Measurements from ENCODE around the gene CHN1.

The CHN1 gene

DNA sequence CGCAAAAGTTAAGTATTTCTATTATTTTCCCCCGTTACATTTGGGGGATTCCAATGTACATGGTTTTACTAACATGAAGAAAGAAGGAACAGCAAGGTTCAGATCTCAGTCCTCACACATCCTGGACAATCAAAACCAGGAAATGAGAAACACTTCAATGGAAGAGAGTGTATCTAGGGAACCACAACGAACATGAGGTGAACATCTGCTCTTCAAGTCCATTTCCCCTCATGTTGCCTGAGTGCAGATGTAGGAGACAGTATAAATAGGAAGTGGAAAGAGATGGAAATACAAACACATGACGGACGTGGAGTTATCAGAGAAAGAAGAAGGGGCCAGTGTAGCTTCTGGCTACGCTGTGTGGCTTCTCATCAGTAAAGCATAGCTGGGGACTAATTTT, 52.6 kb downstream of the CHN1 start:
- Histone ChIP-seq H3K27ac (ENCODE audit: low read depth, low read length) (no peak overlapping the region), H3K9me2 (replicated peaks; ENCODE audit: control insufficient read depth, low read length) (no peaks in the 10 kb centered on the region), H4K20me1 (ENCODE audit: control insufficient read depth, insufficient read depth, low read depth, low read length) (no peaks in the 10 kb centered on the region), H3K9me3 (ENCODE audit: control insufficient read depth, insufficient read depth, low read length) (no peaks in the 10 kb centered on the region), H3K27me3 (ENCODE audit: control insufficient read depth, low read length) (0 out of 2 replicates have a peak, but pooled peaks cover 2% of the 10 kb centered on the region), H3K4me2 (ENCODE audit: low read length) (no peak overlapping the region), H3K4me1 (ENCODE audit: control insufficient read depth, low read length) (no peaks in the 10 kb centered on the region), H3F3A (ENCODE audit: control insufficient read depth, insufficient read depth) (no peaks in the 10 kb centered on the region), H3K79me2 (ENCODE audit: control insufficient read depth, low read length) (no peaks in the 10 kb centered on the region), H3K4me3 (ENCODE audit: low read length) (no peak overlapping the region), H3K36me3 (ENCODE audit: control insufficient read depth, low read length) (no peaks in the 10 kb centered on the region)
- TF ChIP-seq EZH2phosphoT487 (IDR thresholded peaks at IDR 0.05; ENCODE audit: borderline replicate concordance, low read length), result no peak

DNA sequence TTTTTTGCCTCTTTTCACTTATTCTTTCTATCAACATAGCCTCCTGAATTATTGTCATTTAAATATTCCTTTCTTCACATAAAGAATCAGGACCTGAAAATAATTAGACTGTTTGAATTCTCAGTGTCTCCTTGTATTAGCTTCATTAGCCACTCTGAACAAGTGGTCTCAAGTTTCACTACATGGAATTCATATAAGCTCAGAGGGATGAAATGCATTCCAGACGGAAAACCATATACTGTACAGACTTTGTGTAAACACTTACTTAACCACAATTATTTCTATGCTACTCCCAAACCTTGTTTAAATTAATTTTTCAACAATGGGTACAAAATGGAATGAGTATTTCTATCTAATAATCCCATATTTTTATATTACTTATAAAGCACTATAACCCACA, 53.4 kb downstream of the CHN1 start:
- no peak for TF ChIP-seq EZH2phosphoT487 (IDR thresholded peaks at IDR 0.05; ENCODE audit: borderline replicate concordance, low read length)
- TF ChIP-seq, protein P1, sequence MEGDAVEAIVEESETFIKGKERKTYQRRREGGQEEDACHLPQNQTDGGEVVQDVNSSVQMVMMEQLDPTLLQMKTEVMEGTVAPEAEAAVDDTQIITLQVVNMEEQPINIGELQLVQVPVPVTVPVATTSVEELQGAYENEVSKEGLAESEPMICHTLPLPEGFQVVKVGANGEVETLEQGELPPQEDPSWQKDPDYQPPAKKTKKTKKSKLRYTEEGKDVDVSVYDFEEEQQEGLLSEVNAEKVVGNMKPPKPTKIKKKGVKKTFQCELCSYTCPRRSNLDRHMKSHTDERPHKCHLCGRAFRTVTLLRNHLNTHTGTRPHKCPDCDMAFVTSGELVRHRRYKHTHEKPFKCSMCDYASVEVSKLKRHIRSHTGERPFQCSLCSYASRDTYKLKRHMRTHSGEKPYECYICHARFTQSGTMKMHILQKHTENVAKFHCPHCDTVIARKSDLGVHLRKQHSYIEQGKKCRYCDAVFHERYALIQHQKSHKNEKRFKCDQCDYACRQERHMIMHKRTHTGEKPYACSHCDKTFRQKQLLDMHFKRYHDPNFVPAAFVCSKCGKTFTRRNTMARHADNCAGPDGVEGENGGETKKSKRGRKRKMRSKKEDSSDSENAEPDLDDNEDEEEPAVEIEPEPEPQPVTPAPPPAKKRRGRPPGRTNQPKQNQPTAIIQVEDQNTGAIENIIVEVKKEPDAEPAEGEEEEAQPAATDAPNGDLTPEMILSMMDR (IDR thresholded peaks at IDR 0.05; ENCODE audit: low read depth, low read length, poor library complexity, severe bottlenecking), result no peak
- H3K4me1 ChIP-seq (ENCODE audit: control insufficient read depth, low read length), result no peaks in the 10 kb centered on the region
- no peaks in the 10 kb centered on the region for H3F3A ChIP-seq (ENCODE audit: control insufficient read depth, insufficient read depth)
- 0 out of 2 replicates have a peak, but pooled peaks cover 2% of the 10 kb centered on the region for H3K27me3 ChIP-seq (ENCODE audit: control insufficient read depth, low read length)
- no peak overlapping the region for H3K4me3 ChIP-seq (ENCODE audit: low read length)
- no peaks in the 10 kb centered on the region for H3K79me2 ChIP-seq (ENCODE audit: control insufficient read depth, low read length)
- no peak overlapping the region for H3K4me2 ChIP-seq (ENCODE audit: low read length)
- no peaks in the 10 kb centered on the region for H3K9me2 ChIP-seq (replicated peaks; ENCODE audit: control insufficient read depth, low read length)
- no peaks in the 10 kb centered on the region for H3K9me3 ChIP-seq (ENCODE audit: control insufficient read depth, insufficient read depth, low read length)
- H4K20me1 ChIP-seq (ENCODE audit: control insufficient read depth, insufficient read depth, low read depth, low read length), result no peaks in the 10 kb centered on the region
- no peaks in the 10 kb centered on the region for H3K36me3 ChIP-seq (ENCODE audit: control insufficient read depth, low read length)
- H3K27ac ChIP-seq (ENCODE audit: low read depth, low read length), result no peak overlapping the region

DNA sequence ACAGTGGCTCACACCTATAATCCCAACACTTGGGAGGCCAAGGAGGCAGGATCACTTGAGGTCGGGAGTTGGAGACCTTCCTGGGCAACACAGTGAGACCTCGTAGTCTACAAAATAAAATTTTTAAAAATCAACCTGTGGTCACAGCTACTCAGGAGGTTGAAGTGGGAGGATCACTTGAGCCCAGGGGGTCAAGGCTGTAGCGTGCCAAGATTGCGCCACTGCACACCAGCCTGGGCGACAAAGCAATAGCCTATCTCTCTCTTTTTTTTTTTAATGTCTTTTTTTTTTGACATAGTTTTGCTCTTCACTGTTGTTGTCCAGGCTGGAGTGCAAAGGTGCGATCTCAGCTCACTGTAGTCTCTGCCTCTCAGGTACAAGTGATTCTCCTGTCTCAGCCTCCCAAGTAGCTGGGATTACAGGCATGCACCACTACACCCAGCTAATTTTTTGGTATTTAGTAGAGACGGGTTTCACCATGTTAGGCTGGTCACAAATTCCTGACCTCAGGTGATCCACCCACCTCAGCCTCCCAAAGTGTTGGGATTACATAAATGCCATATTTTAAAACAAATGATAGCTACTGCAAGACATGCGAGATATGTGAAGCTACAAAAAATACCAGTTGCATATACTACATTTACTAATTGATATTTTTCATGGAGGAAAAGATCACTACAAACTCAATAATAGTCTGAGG, 55.0 kb downstream of the CHN1 start:
- no peaks in the 10 kb centered on the region for H3K4me1 ChIP-seq (ENCODE audit: control insufficient read depth, low read length)
- no peaks in the 10 kb centered on the region for H3K79me2 ChIP-seq (ENCODE audit: control insufficient read depth, low read length)
- no peak overlapping the region for H3K27ac ChIP-seq (ENCODE audit: low read depth, low read length)
- no peaks in the 10 kb centered on the region for H3K9me3 ChIP-seq (ENCODE audit: control insufficient read depth, insufficient read depth, low read length)
- no peaks in the 10 kb centered on the region for H3K36me3 ChIP-seq (ENCODE audit: control insufficient read depth, low read length)
- no peak overlapping the region for H3K4me2 ChIP-seq (ENCODE audit: low read length)
- no peaks in the 10 kb centered on the region for H3F3A ChIP-seq (ENCODE audit: control insufficient read depth, insufficient read depth)
- no peaks in the 10 kb centered on the region for H3K27me3 ChIP-seq (ENCODE audit: control insufficient read depth, low read length)
- no peak overlapping the region for H3K4me3 ChIP-seq (ENCODE audit: low read length)
- no peaks in the 10 kb centered on the region for H4K20me1 ChIP-seq (ENCODE audit: control insufficient read depth, insufficient read depth, low read depth, low read length)
- TF ChIP-seq, protein P1 (IDR thresholded peaks at IDR 0.05; ENCODE audit: low read depth, low read length, poor library complexity, severe bottlenecking), result no peak
- no peak for TF ChIP-seq EZH2phosphoT487 (IDR thresholded peaks at IDR 0.05; ENCODE audit: borderline replicate concordance, low read length)
- no peaks in the 10 kb centered on the region for H3K9me2 ChIP-seq (replicated peaks; ENCODE audit: control insufficient read depth, low read length)

DNA sequence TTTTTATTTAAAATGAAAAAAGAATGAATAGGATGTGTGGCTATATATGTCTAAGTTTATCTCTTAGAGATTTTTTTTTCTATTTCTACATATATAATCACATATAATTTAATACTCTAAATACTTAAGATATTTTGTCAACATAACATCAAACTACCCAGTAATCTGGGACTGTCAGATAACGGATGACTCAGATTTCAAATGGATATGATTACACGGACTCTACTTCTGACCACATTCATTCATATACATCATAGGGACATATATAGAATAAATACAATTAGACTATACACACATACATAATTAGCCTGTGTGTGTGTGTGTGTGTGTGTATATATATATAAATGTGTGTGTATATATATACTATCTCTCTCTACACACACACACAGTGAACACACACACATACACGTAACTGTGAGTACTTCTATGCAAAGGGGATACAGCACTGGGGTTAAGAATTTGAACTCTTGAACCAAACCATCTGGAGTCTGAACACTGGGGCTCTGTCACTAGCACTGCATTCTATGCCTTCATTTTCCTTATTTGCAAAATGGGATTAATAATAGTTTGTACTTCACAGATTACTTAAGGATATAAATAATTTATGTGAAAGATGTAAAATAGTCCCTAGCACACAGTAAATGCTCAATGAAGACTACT, 59.5 kb downstream of the CHN1 start:
- H3K9me3 ChIP-seq (ENCODE audit: control insufficient read depth, insufficient read depth, low read length), result no peaks in the 10 kb centered on the region
- no peak overlapping the region for H3K4me2 ChIP-seq (ENCODE audit: low read length)
- no peaks in the 10 kb centered on the region for H4K20me1 ChIP-seq (ENCODE audit: control insufficient read depth, insufficient read depth, low read depth, low read length)
- H3K27ac ChIP-seq (ENCODE audit: low read depth, low read length), result no peak overlapping the region
- no peak overlapping the region for H3K4me3 ChIP-seq (ENCODE audit: low read length)
- no peaks in the 10 kb centered on the region for H3K9me2 ChIP-seq (replicated peaks; ENCODE audit: control insufficient read depth, low read length)
- H3K4me1 ChIP-seq (ENCODE audit: control insufficient read depth, low read length), result no peaks in the 10 kb centered on the region
- no peaks in the 10 kb centered on the region for H3K36me3 ChIP-seq (ENCODE audit: control insufficient read depth, low read length)
- TF ChIP-seq EZH2phosphoT487 (IDR thresholded peaks at IDR 0.05; ENCODE audit: borderline replicate concordance, low read length), result no peak
- H3K27me3 ChIP-seq (ENCODE audit: control insufficient read depth, low read length), result peaks cover 4% of the 10 kb centered on the region; the same call in 1 of the 2 replicates
- no peaks in the 10 kb centered on the region for H3F3A ChIP-seq (ENCODE audit: control insufficient read depth, insufficient read depth)
- H3K79me2 ChIP-seq (ENCODE audit: control insufficient read depth, low read length), result no peaks in the 10 kb centered on the region
